A204.1 (cell line): Measurements from ENCODE around the gene GREM2.

Experiments used
- FAIRE-seq: peaks from 2 replicates; lab custom pipeline; 2012; peaks lifted over from hg19 to GRCh38; lab: Jason Lieb, UNC

GREM2 gene

DNA sequence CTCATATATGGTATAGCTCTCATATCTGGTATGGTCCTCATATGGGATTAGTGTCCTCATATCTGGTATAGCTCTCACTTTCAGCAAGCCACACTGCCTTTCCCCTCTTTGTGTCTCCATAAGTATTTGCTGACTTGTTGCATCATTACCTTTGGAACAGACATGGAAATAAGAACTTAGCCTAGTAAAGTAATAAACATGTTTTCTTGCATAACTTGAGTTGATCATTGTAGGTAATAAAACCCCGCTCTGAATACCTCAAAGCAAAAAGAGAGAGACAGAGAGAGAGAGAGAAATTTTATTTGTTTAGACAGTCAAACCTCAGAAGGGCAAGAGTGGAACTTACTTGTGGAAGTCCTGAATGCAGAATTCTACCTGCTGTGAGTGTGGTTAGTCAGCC lies 170.3 kb downstream of the GREM2 start:
- no peak for FAIRE-seq
